Stimulated activated naive B cell treated with anti-CD40 and anti-IgM and Interleukin-4, amounts not matched to agents 10 μg/mL and 1 μg/mL and 100 μg/mL, for 72 hours (primary cell): Measurements from ENCODE around the gene TRAF3IP3.
"Not testable (repeated sequence)": the region's sequence is repeated elsewhere in the genome, so short reads cannot be mapped to it uniquely, and the experiment has no call there.

Source experiments
- ATAC-seq, 2 donors: fragments of 150-1000 bp; cut with Tn5 transposase; replicated peaks; 2 replicates each; pipeline ENCODE4 v1.10.0; 2021; ENCODE audit warnings: moderate library complexity in 1 of 2
- DNase-seq: peaks from one replicate; pipeline ENCODE4 v3.0.0; 2021
- H3K27ac Mint-ChIP-seq: one replicate; pipeline ENCODE4 v1.8.0; 2022; ENCODE audit warnings: mild to moderate bottlenecking, mixed read lengths
- H3K27me3 Mint-ChIP-seq, 2 donors: one replicate each; pipeline ENCODE4 v1.8.0; 2022; ENCODE audit warnings: mixed read lengths in 2 of 2
- H3K36me3 Mint-ChIP-seq, 2 donors: one replicate each; pipeline ENCODE4 v1.8.0; 2022; ENCODE audit warnings: mixed read lengths in 2 of 2, mild to moderate bottlenecking in 1 of 2
- H3K4me1 Mint-ChIP-seq, 2 donors: one replicate each; pipeline ENCODE4 v1.8.0; 2022; ENCODE audit warnings: mixed read lengths in 2 of 2, mild to moderate bottlenecking in 1 of 2
- H3K4me3 Mint-ChIP-seq, 2 donors: one replicate each; pipeline ENCODE4 v1.8.0; 2022; ENCODE audit warnings: mild to moderate bottlenecking in 2 of 2, mixed read lengths in 2 of 2, moderate library complexity in 1 of 2
- H3K9me3 Mint-ChIP-seq, 2 donors: one replicate each; pipeline ENCODE4 v1.8.0; 2022; ENCODE audit warnings: mixed read lengths in 2 of 2, mild to moderate bottlenecking in 1 of 2

Gene TRAF3IP3

GRCh38 chr1:209784265-209785169, 28.7 kb downstream of the TRAF3IP3 start, which contains the start of gene C1orf74:
TSS of gene C1orf74 (minus strand) at chr1:209784559. CDS start at chr1:209783634, 925 bp downstream.
- Mint-ChIP-seq H3K4me1 (peaks cover 28 to 39% of the 10 kb centered on the region in 2 donors), H3K27me3 (peaks cover 8 to 9% of the 10 kb centered on the region in 2 donors), H3K4me3 (peak within 1 kb of the TSS; percentile 88 to 97), H3K9me3 (no peaks in the 10 kb centered on the region), H3K36me3 (peaks cover 13 to 39% of the 10 kb centered on the region in 2 donors), H3K27ac (peak within 1 kb of the TSS; percentile 95)
- peak; percentile 99 for DNase-seq
- peak; percentile 100 for ATAC-seq

- peaks cover 23 to 35% of the 10 kb centered on the region in 2 donors for H3K4me1 Mint-ChIP-seq
- DNase-seq (no peak), ATAC-seq (no peak)
- H3K9me3 Mint-ChIP-seq = no peaks in the 10 kb centered on the region
- H3K4me3 Mint-ChIP-seq = no peak overlapping the region
- peaks cover 9% of the 10 kb centered on the region in 2 donors for H3K27me3 Mint-ChIP-seq
- H3K27ac Mint-ChIP-seq = no peak overlapping the region
- H3K36me3 Mint-ChIP-seq = peaks cover 7 to 33% of the 10 kb centered on the region in 2 donors
Measured at GRCh38 chr1:209785592-209785991, 29.7 kb downstream of the TRAF3IP3 start.

DNA sequence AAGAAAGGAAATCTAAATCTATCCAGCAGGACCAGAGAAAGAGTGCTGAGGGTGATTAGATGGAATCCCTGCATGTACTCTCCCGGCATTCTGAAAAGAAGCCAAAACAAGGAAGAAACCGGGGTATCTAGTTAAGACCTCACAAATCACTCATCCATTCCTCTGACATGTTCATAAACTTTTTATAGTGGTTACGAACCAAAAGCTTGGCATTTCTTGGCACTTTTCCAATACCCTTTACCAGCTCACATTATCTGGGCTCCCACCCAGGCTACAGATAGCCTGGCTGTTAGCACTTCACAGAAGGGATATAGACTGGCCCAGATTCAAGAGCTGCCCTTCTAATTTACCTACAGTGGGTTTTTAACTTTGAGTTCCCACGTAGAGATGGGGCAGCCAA, 30.3 kb downstream of the TRAF3IP3 start:
- H3K9me3 Mint-ChIP-seq = no peaks in the 10 kb centered on the region
- peaks cover 7 to 34% of the 10 kb centered on the region in 2 donors for H3K36me3 Mint-ChIP-seq
- no peak for ATAC-seq
- H3K27ac Mint-ChIP-seq = no peak overlapping the region
- no peak overlapping the region for H3K4me3 Mint-ChIP-seq
- peaks cover 14% of the 10 kb centered on the region in 2 donors for H3K27me3 Mint-ChIP-seq
- peaks cover 23 to 35% of the 10 kb centered on the region in 2 donors for H3K4me1 Mint-ChIP-seq
- DNase-seq = no peak

GRCh38 chr1:209787551-209787950, 31.7 kb downstream of the TRAF3IP3 start:
- H3K27me3 Mint-ChIP-seq = peaks cover 14 to 24% of the 10 kb centered on the region in 2 donors
- H3K4me1 Mint-ChIP-seq = peaks cover 15 to 26% of the 10 kb centered on the region in 2 donors
- ATAC-seq (no peak), DNase-seq (no peak)
- H3K36me3 Mint-ChIP-seq = peaks cover 7 to 24% of the 10 kb centered on the region in 2 donors
- H3K27ac Mint-ChIP-seq = no peak overlapping the region
- H3K4me3 Mint-ChIP-seq = no peak overlapping the region
- H3K9me3 Mint-ChIP-seq = no peaks in the 10 kb centered on the region

- peaks cover 3 to 16% of the 10 kb centered on the region in 2 donors for H3K36me3 Mint-ChIP-seq
- no peaks in the 10 kb centered on the region for H3K9me3 Mint-ChIP-seq
- no peak overlapping the region for H3K27ac Mint-ChIP-seq
- no peak overlapping the region for H3K4me3 Mint-ChIP-seq
- peaks cover 24 to 28% of the 10 kb centered on the region in 2 donors for H3K27me3 Mint-ChIP-seq
- no peak for DNase-seq
- ATAC-seq = no peak
- peaks cover 3 to 9% of the 10 kb centered on the region in 2 donors for H3K4me1 Mint-ChIP-seq
Measured at GRCh38 chr1:209789245-209789644, 33.4 kb downstream of the TRAF3IP3 start.

- Mint-ChIP-seq H3K4me3 (no peak overlapping the region), H3K36me3 (peaks cover 2 to 17% of the 10 kb centered on the region in 2 donors), H3K27ac (no peak overlapping the region), H3K4me1 (no peaks in the 10 kb centered on the region), H3K9me3 (no peaks in the 10 kb centered on the region), H3K27me3 (peaks cover 29 to 31% of the 10 kb centered on the region in 2 donors)
- no peak for ATAC-seq
- no peak for DNase-seq
Measured at GRCh38 chr1:209790286-209791193, 34.7 kb downstream of the TRAF3IP3 start.

DNA sequence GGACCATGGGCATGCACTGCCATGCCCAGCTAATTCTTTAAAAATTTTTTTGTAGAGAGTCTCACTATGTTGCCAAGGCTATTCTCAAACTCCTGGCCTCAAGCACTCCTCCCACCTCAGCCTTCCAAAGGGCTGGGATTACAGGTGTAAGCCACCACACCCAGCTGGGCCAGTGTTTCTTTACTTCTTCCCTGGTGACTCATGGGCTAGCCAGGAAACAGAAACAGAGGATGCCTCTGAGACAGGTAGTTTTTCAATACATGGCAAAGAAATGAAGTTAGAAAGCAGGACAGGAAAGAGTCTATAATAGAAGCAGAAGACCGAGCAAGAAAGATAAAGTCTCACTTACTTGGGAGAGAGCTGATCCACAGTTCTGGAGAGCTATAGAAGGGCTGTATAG, 36.1 kb downstream of the TRAF3IP3 start:
- no peak overlapping the region for H3K27ac Mint-ChIP-seq
- DNase-seq (no peak), ATAC-seq (no peak)
- H3K4me1 Mint-ChIP-seq = no peaks in the 10 kb centered on the region
- peaks cover 38 to 41% of the 10 kb centered on the region in 2 donors for H3K27me3 Mint-ChIP-seq
- peaks cover 2 to 17% of the 10 kb centered on the region in 2 donors for H3K36me3 Mint-ChIP-seq
- H3K4me3 Mint-ChIP-seq = no peak overlapping the region
- no peaks in the 10 kb centered on the region for H3K9me3 Mint-ChIP-seq

DNA sequence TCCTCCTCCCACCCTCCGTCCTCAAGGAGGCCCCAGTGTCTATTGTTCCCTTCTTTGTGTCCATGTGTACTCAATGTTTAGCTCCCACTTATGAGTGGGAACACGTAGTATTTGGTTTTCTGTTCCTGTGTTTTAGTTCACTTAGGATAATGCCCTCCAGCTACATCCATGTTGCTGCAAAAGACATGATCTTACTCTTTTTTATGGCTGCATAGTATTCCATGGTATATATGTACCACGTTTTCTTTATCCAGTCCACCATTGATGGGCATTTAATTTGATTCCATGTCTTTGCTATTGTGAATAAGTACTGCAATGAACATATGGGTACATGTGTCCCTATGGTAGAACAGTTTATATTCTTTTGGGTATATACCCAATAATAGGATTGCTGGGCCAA, 37.9 kb downstream of the TRAF3IP3 start:
- not testable (repeated sequence) for ATAC-seq, H3K4me1 Mint-ChIP-seq, H3K4me3 Mint-ChIP-seq, H3K9me3 Mint-ChIP-seq, DNase-seq, H3K27ac Mint-ChIP-seq
- Mint-ChIP-seq H3K27me3 (peaks cover 33 to 41% of the 10 kb centered on the region in 2 donors), H3K36me3 (peaks cover 2 to 13% of the 10 kb centered on the region in 2 donors)

- Mint-ChIP-seq H3K4me1 (peaks cover 0 to 6% of the 10 kb centered on the region in 2 donors), H3K27ac (no peak overlapping the region), H3K4me3 (no peak overlapping the region), H3K27me3 (peaks cover 19 to 42% of the 10 kb centered on the region in 2 donors), H3K9me3 (no peaks in the 10 kb centered on the region), H3K36me3 (peaks cover 2 to 4% of the 10 kb centered on the region in 2 donors)
- ATAC-seq (no peak), DNase-seq (no peak)
Measured at GRCh38 chr1:209797978-209798639, 42.3 kb downstream of the TRAF3IP3 start.

DNA sequence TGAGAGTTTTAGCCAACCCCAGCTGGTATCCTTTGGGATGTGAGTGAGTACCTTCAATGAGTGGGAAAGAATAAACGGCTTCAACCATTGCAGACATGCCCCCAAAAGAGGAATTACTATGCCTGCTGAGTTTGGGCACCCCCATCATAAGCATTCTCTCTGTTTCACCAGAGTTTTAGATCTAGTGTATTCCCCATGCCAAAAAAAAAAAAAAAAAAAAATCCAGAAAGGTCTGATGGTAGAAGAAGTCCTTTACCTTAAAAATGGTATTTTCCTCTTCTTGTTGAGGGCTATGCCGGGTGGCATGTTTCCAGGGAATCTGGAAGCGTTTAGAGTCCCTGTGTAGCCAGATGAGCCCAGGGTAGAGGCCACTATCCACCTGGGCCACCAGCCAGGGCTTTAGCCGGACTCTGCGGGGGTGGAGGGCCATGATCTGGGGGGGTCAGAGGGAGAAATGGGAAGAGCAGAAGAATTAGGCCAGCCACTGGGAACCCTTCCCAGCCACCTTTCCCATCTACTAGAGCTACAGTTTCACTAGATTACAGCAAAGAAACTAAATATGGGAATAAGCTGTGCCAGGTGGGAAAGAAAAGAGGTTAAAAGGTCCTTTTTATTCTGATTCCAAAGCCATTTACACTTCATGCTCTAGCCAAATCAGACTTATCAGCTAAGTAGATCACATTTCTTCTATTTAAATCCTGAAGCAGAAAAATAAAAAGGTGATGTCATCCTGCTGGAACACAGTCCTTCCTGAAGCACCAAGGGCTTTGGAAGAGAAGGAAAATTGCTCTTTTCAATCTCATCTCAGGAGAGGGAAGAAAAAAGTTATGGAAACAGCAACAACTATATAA, 45.4 kb downstream of the TRAF3IP3 start:
- DNase-seq = no peak
- Mint-ChIP-seq H3K4me1 (peaks cover 10 to 13% of the 10 kb centered on the region in 2 donors), H3K27ac (no peak overlapping the region), H3K27me3 (peaks cover 24 to 41% of the 10 kb centered on the region in 2 donors), H3K9me3 (peaks cover 0 to 2% of the 10 kb centered on the region in 2 donors), H3K36me3 (peaks cover 0 to 2% of the 10 kb centered on the region in 2 donors), H3K4me3 (no peak overlapping the region)
- ATAC-seq = no peak

DNA sequence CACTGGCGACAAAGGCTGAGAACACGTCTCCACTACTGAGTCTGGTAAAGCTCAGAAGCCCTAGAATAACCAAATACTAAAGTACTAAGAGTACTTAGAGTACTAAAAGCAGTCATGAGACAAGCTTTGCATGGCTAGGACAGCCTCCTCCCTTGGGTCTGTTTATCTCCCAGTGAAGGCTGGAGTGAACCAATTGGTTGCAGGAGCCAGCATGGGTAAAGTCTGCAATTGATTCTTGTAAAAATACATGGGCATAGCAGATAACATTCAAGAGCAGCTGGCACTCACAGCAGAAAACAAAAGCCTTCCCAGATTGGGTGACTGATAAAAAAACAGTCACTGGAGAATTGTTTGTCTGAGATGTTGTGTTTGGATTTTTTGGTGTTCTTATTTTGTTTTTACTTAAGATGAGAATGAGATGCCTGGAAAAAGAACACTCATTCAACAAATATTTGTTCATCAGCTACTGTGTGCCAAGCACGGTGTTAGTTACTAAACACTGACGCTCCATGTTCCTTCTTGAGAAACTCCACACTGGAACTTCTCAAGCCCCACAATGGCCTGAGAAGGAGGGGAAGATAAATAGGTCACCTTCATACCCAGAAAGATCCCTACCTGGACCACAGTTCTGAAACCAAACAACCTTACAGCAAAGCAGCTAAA, 46.4 kb downstream of the TRAF3IP3 start:
- ATAC-seq (no peak), DNase-seq (no peak)
- Mint-ChIP-seq H3K9me3 (peaks cover 0 to 2% of the 10 kb centered on the region in 2 donors), H3K36me3 (peaks cover 0 to 2% of the 10 kb centered on the region in 2 donors), H3K4me1 (peaks cover 13% of the 10 kb centered on the region in 2 donors), H3K4me3 (no peak overlapping the region), H3K27me3 (peaks cover 18 to 35% of the 10 kb centered on the region in 2 donors), H3K27ac (no peak overlapping the region)

DNA sequence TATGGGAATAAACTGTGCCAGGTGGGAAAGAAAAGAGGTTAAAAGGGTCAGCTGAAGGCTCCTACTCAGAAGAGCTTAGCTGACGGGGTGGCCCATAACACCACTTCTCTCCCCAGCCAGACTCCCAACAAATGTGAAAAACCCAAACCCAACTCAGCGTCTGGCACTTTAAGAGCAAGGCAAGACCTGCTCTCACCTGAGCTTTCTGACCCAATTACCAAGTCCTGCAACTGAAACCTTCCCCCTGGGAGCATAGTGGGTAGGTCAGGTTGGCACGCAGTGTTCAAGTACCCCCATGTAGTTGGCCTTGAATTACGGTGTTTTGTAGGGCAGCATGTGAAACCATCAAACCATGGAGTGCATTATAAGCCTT, 46.9 kb downstream of the TRAF3IP3 start:
- Mint-ChIP-seq H3K27me3 (peaks cover 18 to 35% of the 10 kb centered on the region in 2 donors), H3K9me3 (peaks cover 0 to 2% of the 10 kb centered on the region in 2 donors), H3K36me3 (peaks cover 0 to 2% of the 10 kb centered on the region in 2 donors), H3K27ac (no peak overlapping the region), H3K4me1 (peaks cover 12 to 13% of the 10 kb centered on the region in 2 donors), H3K4me3 (no peak overlapping the region)
- no peak for ATAC-seq
- no peak for DNase-seq
